ENCODE results near the gene AP2M1.

DNA sequence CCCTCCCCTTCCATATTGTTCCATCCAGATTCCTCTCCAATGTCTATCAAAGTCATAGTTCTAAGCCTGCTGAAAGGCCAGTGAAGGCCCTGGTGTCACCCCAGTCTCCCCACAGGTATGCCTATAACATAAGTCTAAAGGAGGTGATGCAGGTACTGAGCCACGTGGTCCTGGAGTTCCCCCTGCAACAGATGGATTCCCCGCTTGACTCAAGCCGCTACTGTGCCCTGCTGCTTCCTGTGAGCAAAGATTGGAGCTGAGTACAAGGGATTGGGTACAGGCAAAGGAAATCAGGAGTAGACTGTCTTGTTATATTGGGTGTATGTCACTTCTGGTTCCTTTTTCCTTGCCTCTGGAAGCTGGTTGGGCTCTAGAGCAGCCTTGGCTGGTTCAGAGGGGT, 31.3 kb upstream of the AP2M1 start:
- TF ChIP-seq CTCF (IDR thresholded peaks at IDR 0.05) (no peak), POLR2A (IDR thresholded peaks at IDR 0.05) (no peak)
